GM12864 (cell line): Measurements from ENCODE around the gene KIF2C.
"Not testable (repeated sequence)": the region's sequence is repeated elsewhere in the genome, so short reads cannot be mapped to it uniquely, and the experiment has no call there.

Experiments used
- DNase-seq: peaks from one replicate; pipeline ENCODE4 v3.0.0-alpha.2; 2011; ENCODE audit warnings: low read depth
- H3K4me3 ChIP-seq: 2 replicates; pipeline ENCODE4 v1.5.1; 2011; ENCODE audit warnings: mild to moderate bottlenecking, low read depth, low read length, control low read depth
- TF ChIP-seq, protein P1 (sequence below): IDR thresholded peaks from 2 replicates; pipeline ENCODE4 v1.5.1; 2011; ENCODE audit warnings: low read depth, mild to moderate bottlenecking, moderate library complexity, low read length, control low read depth, inconsistent platforms; ENCODE audit errors: missing control alignments

Gene KIF2C

DNA sequence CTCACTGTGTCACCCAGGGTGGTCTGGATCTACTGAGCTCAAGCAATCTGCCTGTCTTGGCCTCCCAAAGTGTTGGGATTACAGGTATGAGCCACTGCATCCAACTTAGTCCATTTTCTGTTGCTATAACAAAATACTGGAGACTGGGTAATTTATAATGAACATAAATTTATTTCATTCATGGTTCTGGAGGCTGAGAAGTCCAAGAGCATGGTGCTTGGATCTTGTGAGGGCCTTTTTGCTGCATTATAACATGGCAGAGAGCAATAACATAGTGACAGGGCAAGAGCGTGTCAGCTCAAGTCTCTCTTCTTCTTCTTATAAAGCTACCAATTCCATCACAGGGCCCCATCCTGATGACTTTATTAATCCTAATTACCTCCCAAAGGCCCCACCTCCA, 3.6 kb upstream of the KIF2C start:
- DNase-seq: no peak
- TF ChIP-seq, protein P1, sequence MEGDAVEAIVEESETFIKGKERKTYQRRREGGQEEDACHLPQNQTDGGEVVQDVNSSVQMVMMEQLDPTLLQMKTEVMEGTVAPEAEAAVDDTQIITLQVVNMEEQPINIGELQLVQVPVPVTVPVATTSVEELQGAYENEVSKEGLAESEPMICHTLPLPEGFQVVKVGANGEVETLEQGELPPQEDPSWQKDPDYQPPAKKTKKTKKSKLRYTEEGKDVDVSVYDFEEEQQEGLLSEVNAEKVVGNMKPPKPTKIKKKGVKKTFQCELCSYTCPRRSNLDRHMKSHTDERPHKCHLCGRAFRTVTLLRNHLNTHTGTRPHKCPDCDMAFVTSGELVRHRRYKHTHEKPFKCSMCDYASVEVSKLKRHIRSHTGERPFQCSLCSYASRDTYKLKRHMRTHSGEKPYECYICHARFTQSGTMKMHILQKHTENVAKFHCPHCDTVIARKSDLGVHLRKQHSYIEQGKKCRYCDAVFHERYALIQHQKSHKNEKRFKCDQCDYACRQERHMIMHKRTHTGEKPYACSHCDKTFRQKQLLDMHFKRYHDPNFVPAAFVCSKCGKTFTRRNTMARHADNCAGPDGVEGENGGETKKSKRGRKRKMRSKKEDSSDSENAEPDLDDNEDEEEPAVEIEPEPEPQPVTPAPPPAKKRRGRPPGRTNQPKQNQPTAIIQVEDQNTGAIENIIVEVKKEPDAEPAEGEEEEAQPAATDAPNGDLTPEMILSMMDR: no peak

DNA sequence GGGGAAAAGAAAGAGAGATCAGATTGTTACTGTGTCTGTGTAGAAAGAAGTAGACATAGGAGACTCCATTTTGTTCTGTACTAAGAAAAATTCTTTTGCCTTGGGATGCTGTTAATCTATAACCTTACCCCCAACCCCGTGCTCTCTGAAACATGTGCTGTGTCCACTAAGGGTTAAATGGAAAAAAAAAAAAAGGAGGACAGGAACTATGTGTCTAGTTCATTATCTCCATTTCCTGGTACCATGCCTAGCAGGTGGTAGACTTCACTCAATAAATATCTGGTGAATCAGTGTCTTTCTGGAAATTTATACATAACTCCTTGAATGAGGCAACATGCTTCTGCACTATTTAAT, 707 bp upstream of the KIF2C start:
- peak overlapping the region; percentile 83 for H3K4me3 ChIP-seq
- DNase-seq: not testable (repeated sequence)

More for the DNA sequence above, 3.6 kb upstream of the KIF2C start:
- no peak overlapping the region for H3K4me3 ChIP-seq

DNA sequence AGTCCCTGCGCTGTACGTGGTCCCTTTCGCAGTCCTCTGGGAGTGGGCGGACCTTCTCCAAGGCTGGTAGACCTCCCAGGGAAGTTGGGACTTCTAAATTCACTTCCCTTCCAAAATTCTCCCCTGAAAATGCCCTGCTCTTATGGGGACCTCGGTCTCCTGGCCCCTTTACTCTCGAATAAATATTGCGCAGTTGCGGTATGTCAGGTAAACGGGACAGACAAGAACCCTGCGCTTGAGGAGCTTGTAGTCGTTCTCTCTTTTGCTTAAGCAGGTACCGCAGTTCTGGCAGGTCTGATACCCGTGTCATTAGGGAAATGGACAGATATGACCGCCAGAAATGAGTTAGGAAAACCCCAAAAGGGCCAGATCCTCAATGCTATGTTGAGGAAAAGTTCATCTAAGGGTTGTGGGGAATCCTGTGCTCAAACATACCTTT, 561 bp downstream of the KIF2C start:
- DNase-seq: no peak
- peak overlapping the region; percentile 83 for H3K4me3 ChIP-seq
- TF ChIP-seq, protein P1: no peak

DNA sequence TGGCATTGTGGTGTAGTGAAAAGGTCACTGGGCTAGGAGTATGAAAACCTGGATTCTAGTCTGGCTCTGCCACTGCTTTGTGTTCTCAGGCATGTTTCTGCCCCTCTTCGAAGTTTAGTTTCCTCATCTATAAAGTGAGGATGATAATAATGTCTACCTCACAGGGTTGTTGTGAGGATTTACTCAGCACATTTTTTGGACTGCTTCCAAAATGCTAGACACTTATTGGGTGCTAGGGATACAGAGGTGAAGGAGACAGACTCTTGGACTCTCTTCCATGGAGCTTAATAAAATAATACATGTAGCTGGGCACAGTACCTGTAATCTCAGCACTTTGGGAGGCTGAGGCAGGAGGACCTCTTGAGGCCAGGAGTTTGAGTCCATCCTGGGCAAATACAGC, 3.6 kb downstream of the KIF2C start:
- no peak overlapping the region for H3K4me3 ChIP-seq
- no peak for DNase-seq
- TF ChIP-seq, protein P1: no peak

DNA sequence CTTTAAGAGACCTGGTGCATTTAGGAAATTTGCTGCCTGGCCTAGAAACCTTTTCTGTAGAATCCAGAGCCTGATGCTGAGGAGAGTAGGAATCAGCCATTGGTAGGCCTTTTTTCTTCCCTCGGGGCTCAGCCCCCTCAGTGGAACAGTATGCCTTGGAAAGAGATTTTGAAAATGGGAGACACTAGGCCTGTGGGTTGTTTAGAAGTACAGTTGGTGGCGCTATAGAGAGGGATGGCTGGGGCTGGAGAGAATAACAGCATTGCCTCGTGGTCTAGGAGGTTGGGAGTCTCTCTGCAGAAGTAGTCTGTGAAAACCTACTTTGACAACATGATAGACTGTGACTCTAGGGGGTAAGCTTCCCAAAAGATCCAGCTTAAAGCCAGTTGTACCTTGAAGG, 8.2 kb downstream of the KIF2C start:
- no peak for DNase-seq
- TF ChIP-seq, protein P1: no peak
- no peak overlapping the region for H3K4me3 ChIP-seq

DNA sequence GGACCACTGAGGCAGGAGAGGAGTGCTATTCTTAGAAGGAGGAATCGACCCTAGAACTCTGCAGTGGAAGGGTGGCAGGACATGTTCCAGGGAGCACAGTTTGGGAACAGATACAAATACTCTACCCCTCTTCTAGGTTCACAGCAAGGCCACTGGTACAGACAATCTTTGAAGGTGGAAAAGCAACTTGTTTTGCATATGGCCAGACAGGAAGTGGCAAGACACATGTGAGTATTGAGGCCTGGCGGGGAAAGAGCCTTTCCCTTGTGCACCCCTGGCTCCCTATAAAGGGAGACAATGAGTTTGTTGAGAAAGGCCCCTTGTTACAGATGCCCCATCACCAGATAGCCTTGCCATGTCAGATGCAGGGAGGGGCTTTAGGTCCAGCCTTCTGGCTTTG, 17.8 kb downstream of the KIF2C start:
- H3K4me3 ChIP-seq: no peak overlapping the region
- no peak for DNase-seq
- TF ChIP-seq, protein P1: no peak

DNA sequence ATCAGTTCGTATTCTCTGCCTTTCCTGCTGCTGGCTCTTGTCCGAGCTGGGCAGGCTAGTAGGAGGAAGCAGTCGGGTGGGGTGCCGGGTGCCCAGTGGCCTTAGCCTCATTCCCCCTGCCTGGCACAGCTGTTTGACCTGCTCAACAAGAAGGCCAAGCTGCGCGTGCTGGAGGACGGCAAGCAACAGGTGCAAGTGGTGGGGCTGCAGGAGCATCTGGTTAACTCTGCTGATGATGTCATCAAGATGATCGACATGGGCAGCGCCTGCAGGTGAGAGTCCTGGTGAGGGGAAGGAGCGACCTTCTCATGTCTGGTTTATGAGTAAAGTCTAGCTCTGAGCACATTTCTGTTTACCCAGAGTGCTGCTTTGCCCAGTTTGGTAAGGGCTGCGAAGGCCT, 19.4 kb downstream of the KIF2C start:
- no peak for DNase-seq
- TF ChIP-seq, protein P1: no peak
- no peak overlapping the region for H3K4me3 ChIP-seq

DNA sequence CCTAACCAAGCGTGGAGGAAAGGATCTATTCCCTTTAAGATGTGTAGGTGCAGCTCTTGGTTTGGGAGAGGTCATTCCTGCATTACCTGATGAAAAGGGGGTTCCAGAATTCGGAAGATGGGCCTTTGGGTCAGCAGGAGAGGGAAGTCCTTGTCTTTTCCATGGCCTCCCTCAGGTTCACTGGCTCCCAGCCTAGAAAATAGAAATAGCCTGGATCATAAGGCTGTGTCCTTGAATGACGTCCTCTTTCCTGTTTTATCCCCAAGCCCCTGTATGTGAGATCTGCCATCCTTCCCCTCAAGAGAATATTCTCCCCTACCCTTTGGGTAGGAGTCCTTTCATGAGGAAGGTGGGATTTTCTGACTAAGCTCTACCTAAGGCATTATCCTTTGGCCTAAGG, 21.2 kb downstream of the KIF2C start:
- TF ChIP-seq, protein P1: no peak
- no peak overlapping the region for H3K4me3 ChIP-seq
- no peak for DNase-seq

DNA sequence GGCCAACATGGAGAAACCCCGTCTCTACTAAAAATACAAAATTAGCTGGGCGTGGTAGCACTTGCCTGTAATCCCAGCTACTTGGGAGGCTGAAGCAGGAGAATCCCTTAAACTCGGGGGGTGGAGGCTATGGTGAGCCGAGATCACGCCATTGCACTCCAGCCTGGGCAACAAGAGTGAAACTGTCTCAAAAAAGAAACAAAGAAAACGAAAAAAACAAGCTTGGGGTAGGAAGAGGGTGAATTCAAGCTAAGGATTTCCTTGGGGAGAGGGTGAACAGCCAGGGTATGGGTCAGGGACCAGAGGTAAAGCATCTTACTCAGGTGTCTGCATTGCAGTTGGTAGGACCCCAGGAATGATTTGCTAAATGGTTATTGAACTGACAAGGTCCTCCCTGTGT, 26.8 kb downstream of the KIF2C start:
- not testable (repeated sequence) for H3K4me3 ChIP-seq, DNase-seq
